Measurements from ENCODE around the gene CBLN3.
A peak's percentile ranks its signal among the peaks of the same experiment; 100 is the strongest.

The CBLN3 gene

DNA sequence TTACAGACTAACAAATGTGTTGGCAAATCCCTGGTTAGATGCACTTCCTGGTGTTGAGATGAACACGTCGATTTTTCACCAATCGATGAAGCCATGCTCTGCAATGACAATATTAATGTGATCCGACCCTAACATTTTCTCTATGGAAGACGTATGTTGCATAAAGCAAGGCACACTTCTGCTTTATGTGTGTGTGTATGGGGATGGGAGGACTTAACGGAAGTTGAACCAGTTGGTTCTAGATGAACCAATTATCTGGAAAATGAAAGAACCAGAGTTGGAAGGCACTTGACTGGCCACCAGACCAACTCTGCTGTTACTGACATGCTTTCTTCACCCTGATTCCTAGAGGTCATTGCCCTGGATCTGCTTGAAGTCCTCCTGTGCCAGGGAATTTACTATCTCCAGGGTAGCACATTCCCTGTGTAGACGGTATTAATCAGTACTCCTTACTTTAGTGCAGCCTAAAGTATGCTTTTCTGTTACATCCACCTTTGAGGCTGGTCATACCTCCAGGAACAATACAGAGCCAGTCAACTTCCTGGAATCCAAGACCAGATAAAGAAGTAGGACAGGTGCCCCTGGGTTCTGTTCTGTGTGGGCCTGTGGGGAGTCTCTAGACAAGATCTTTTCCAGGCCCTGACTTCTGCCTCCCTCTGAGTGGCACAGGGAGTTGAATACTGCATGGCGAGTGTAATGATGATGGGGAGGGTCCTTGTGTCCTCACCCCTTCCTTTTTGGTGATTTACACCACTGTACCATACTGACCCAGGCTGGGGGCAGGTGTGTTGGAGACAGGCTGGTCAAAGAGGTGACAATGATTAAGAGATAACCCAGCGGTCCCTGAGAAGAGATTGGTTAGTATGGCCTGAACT, 9.0 kb upstream of the CBLN3 start:
- no peak for DNase-seq

- DNase-seq: no peak
Observed at GRCh38 chr14:24437736-24438067, 8.2 kb upstream of the CBLN3 start.

DNA sequence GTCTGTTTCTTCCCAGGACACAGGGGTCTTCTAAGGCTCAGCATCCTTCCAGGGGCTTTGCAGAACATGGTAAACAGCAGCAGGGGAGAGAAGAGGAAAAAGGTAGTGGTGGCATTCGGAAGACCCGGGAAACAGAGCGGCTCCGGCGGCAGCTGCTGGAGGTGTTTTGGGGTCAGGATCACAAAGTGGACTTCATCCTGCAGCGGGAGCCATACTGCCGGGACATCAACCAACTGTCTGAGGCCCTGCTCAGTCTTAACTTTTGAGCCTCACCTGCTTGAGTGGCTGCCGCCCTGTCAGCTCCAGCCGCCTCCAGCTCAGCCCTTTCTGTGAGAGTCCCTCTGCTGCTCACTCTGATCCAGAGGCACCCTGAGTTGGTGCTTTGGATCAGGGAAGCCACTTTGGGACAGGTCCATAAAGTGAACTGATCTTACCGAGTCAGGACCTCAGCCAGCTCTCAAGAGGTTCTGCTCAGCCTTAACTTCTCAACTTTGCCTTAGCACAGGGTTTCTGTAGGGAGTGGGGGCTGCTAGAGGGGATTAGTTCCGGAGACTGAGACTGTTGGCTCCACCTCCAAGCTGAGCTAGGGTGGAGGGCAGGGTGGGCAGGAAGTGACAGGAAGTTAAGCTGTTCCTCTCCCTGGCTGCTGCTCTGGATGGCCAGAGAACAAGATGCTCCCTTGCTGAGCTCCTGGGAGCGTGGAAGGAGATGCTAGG, 7.7 kb upstream of the CBLN3 start:
- DNase-seq: no peak

- DNase-seq: no peak
Observed at GRCh38 chr14:24436355-24437019, 7.0 kb upstream of the CBLN3 start.

DNA sequence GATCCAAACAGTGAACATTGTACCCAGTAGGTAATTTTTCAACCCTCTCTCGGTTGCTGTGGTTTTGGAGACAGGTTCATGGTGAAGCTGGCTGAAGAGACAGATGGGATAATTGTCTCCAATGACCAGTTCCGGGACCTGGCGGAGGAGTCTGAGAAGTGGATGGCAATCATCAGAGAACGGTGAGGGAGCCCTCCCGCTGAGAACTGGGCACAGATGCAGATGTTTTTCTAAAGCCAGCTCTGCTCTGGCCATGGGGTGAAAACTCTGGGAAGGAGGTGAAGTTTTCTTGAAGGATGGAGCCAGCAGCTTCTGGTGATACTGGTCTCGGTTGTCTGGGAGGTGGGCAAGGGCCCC, 6.5 kb upstream of the CBLN3 start:
- DNase-seq: no peak

GRCh38 chr14:24435192-24435810, 5.8 kb upstream of the CBLN3 start:
- DNase-seq: no peak

DNA sequence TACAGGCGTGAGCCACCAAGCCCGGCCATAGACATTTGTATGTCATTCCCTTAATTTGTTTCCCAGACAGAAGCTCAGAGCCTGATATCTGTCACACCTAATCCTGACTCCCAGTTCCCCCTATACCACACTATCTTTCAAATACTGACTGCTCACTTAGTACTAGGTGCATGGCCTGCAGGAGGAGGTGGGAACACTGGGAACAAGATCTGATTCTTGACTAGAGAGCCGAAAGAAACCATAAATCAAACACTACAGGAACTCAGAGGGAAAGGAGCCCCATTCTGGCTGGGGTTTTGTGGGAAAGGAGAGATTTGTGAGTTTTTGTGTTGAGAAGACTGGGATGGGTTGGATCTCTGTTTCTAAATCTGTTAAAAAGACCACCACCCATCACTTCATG, 5.2 kb upstream of the CBLN3 start:
- DNase-seq: no peak

DNA sequence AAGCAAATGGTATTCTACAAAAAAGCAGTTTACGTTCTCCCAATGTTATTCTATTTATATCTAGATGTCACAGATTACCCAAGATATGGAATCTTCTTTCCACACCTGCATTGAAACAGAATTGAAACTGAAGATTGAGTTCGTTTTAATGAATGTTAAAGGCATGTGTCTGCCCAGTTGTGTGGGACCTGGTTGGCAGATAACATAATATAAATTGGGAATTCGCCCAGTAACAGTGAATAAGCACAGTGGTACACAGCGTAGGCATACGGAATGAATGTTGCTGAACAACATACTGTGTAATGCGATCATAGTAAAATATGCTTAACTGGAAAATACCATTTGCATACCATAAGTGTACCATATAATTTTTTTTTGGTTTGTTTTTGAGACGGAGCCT, 4.6 kb upstream of the CBLN3 start:
- DNase-seq: no peak

DNA sequence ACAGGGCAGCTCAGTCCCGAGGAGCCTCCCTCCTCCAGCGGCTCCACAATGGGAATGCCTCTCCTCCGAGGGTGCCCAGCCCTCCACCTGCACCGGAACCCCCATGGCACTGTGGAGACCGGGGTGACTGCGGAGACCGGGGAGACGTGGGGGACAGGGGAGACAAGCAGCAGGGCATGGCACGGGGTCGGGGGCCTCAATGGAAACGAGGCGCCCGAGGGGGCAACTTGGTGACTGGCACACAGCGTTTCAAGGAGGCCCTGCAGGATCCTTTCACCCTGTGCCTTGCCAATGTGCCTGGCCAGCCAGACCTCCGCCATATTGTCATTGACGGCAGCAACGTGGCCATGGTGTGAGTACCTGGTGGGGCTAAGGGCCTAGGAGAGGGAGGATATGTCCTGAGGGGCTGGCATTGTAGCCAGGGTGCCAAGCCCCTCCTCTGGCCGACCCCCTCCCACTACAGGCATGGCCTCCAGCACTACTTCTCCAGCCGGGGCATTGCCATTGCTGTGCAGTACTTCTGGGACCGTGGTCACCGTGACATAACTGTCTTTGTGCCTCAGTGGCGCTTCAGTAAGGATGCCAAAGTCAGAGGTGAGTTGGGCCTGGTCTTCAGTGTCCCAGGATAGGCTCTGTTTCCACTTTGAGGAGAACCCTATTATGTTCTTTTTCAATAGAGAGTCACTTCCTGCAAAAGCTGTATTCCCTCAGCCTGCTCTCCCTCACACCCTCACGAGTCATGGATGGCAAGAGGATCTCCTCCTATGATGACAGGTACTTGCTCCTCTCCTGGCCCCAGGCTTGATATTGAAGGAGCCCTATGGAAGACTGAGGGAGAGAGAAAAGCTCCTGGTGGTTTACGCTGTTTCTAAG, 3.0 kb upstream of the CBLN3 start:
- DNase-seq: no peak

GRCh38 chr14:24431569-24432258, 2.2 kb upstream of the CBLN3 start:
- DNase-seq: peak; percentile 75

DNA sequence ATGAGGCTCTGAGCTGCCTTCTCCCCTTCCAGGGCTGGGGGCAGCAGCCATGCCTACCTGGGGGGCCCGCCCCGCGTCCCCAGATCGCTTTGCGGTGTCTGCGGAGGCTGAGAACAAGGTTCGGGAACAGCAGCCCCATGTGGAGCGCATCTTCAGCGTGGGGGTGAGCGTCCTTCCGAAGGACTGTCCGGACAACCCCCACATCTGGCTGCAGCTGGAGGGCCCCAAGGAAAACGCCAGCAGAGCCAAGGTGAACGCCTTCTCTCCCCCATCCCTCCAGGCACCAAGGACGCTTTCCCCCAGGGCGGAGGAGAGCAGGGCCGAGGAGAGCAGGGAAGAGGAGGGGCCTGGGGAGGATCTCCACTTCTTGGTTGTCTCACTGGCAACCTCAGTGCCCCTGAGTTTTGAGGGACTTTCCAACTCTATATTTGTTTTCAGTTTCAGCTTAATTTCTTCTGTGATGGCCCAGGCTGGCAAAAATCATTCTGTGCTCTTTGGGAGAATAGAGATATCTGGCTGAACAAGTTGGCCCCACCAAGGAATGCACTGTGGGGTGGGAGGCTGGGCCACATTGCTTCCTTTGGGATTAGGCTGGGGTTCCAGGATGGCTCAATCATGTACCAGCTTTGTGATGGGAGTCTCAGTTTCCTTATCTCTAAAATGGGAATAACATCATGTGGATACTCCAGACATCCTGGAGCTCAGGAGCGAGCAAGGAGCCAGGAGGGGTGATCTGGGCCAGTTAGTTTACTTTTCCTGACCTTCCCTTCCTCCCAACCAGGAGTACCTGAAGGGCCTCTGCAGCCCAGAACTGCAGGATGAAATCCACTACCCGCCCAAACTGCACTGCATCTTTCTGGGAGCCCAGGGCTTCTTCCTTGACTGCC, 1.5 kb upstream of the CBLN3 start:
- no peak for DNase-seq

GRCh38 chr14:24430143-24430681, 744 bp upstream of the CBLN3 start:
- peak; percentile 61 for DNase-seq

DNA sequence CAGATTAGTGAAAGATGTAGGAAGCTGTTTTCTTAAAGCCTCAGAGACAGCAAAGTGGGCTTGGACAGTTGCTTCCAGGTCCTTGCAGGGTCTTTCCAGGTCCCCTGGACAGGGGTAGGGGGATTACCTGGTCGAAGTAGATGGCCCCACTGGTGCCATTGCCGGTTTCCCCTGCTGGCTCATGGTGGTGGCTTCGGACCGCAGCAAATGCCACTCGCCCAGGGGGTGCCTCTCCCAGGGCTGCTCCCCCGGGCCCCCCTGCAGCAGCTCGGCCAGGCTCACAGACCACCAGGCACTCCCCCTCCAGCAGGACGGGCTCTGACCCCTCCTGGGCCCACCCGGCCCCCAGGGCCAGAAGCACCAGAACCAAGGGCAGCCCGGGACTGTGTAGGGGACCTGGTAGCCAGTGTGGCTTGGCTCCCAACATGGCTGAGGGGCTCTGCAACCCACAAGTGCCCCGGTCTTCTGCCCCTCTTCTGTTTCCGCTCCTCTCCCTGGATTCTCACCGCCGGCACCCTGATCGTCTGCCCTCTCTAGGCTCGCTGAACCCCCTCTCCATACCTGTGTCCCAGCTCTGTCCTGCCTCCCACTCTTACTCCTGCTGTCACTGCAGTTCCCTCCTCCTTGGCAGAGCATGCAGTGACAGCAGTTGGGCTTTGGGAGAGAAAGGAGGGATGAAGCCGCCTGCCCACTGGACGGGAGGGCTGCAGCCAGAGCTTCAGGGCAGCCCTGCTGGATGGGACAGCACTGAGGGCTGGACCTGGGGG, 657 bp downstream of the CBLN3 start:
- DNase-seq: no peak

- DNase-seq: no peak
Observed at GRCh38 chr14:24427537-24428508, 1.6 kb downstream of the CBLN3 start.

DNA sequence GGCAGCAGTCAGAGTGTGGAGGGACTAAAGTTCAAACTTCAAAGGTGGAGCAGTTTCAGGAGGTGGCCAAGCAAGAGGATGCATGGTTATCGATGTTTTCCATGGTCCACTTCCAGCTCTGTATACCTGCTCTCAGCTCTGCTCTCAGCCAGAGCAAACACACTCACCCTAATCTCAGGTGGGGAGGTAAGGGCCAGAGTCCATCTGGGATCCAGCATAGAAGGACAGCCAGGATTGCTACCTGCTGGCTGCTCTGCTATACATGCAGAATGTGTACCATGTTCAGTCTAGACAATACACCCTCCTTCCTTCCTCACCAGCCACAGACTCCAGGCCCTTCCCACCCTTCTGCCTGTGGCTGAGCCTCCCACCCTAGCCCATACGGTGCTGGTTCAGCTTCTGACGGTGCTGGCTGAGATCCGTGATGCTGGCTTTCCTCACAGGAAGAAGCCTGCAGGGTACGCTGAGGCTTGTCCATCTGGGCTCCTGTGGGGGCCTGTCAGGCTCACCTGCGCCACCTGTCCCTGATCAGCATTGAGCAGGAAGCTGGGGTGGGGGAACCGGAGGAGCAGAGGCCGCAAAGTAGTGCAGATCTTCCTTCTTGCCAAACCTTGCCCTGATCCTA, 2.4 kb downstream of the CBLN3 start:
- no peak for DNase-seq

DNA sequence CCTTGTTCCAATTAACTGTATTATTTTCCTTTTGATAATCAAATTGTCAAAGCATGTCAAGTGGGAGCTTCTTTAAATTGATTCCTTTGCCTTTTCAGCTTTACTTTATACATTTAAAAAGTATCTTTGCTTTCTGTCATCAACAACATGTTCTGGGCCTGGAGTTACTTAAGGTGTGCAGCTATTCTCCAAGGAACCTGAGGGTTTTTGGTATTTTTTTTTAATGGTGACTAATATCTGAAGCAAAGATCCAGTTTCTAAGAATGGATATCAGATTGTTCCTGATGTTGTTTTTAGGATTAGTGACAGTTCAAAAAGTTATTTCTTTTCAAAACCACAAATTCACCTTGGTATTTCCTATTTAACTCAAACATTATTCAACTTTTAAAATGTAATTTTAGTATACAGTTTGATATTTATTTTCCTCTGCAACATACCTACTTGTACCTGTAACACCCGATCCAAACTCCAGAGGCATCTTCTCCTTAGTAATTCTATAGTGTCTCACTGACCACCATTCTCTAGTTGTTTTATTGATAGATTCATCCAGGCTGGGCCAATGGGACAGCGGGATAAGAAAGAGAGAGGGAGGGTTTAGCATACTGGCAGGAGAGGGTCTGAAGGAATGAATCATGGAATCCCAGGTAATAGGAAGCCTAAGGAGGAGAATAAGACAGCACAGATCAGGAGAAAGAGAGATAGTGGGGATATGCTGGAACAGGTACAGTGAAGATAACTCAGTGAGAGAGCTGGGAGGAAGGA, 3.1 kb downstream of the CBLN3 start:
- DNase-seq: no peak

GRCh38 chr14:24425704-24426103, 3.8 kb downstream of the CBLN3 start:
- DNase-seq: no peak

Data from NK-92 treated with Interleukin-12 subunit alpha and Interleukin-12 subunit beta, amount 100 ng/mL, for 24 hours (cell line).